ENCODE measurements around the gene AQP2.

The AQP2 gene

DNA sequence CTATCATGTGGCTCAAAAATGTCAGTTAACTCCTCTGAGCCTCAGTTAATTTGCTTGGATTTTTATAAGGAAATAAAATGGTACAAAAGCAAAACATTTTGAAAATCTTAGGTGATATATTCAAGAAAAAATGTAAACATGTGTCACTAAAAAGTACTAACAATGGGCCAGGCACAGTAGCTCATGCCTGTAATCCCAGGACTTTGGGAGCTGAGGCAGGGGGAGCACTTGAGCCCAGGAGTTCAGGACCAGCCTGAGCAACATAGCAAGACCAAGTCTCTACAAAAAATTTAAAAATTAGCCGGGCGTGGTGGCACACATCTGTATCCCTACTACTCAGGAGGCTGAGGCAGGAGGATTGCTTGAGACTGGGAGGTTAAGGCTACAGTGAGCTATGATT, 47.9 kb downstream of the AQP2 start:
- no peak for DNase-seq

DNA sequence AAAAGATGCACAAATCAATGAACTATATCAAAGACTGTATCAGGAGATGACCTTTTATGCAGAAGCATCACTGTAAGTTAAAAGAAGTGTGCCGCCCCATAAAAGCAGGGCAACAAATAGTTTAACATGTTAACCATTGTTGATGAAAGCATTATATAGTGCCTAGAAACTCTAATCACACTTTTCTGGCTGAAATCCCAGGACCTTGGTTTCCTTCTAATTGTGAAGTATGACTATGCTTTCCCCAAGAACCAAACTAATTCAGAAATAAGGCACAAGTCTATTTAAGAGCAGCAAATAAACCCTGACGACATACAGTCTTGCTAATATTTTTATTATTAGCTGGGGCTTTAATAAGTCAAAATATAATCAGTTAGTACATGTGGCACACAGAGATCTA, 53.1 kb downstream of the AQP2 start:
- DNase-seq, result no peak

DNA sequence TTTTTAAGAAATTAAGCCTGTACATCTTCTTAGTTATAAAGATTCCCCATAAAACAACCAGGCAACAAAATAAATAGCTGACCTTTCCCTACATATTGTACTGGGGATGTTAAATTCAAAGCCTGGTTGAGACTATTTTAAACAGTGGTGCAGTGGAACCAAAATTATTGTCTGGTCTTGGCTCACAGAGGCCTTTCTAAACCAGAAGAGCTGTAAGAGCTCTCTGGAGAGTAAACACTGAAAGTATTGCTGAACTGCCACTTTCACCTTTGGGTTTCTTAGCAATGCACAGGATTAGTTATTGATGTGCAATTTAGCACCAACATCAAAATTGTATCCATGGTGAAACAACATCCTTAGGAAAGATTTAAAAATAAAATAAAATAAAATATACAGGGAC, 54.2 kb downstream of the AQP2 start:
- DNase-seq, result no peak

DNA sequence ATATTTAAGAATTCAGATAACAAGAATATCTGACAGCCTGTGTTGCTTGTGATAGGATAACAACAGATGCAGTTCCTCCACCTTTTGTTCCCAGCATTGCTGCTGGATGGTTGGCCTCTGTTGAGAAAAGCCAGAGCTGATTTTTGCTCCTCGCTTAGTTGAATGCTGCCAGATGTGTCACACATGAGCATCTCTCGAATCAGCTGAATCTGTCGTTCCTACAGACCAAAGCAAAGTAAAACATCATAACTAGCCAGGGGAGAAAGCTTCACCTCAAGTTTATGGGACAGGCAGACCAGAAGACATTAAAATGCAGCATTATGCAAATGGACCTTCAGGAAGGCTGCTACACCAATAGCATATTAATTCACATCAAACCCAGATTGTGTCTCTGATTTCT, 54.6 kb downstream of the AQP2 start:
- no peak for DNase-seq

DNA sequence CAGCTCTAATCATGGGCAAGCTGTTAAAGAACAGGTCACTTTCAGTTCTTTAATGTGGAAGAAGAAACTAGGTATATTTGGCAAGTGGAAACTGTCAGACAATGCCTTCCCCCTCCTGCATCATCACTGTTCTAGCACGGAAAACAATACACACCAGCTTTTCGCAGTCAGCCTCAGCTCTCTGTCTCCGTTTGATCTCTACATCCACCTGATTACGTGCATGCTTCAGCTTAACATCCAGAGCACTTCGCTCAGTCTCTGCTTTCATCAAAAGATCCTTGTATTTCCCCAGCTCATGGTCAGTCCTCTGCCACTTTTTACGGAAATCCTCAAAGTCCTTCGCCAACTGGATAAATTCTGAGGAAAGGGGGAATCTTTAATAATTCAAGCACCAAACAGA, 55.7 kb downstream of the AQP2 start:
- DNase-seq, result no peak

DNA sequence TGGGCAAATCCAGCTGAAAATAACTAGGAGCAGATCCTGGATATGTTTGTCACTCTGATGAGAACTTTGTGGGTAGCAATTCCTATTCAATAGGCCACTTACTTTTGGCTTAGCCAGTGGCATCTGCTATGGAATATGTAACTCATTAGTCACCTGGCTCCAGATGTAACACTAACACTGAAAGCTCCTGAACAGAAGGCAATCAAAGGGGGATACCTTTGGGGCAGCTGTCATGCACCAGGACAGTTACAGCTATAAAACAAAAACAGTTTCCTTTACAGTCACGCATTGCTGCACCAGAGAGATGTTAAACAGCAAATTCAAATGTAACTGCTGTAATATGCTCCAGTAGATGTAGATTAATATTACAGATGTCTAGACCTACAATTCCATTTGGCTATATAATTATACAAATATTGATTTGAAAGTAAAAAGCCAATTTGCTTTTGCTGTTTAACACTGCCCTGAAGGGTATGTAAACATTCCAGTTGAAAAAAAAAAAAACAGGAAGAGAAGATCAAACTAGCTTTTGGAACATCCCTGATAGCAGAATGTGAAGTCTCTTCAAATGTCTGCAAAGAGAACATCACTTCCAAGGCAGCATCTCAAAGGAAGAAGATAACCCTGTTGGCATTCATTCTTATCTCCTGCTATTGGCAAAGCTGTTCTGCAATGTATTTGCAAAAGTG, 56.4 kb downstream of the AQP2 start:
- DNase-seq, result no peak
